H1 (cell line): Measurements from ENCODE around the gene CDH12.

Experiments
- EP300 ChIP-seq, 2 experiments: IDR thresholded peaks; 1 replicate in 1 of 2; 2 replicates in 1 of 2; pipeline ENCODE4 v1.6.1; 2011 to 2012; ENCODE audit warnings: low read depth in 2 of 2, low read length in 2 of 2, mild to moderate bottlenecking in 2 of 2, borderline replicate concordance in 1 of 2, inconsistent platforms in 1 of 2, moderate library complexity in 1 of 2
- HDAC6 ChIP-seq: IDR thresholded peaks from one replicate; pipeline ENCODE4 v1.7.1; 2012; ENCODE audit warnings: low read depth, mild to moderate bottlenecking, inconsistent platforms, low read length, moderate library complexity
- POLR2A ChIP-seq, 2 experiments: IDR thresholded peaks; 1 replicate in 1 of 2; 2 replicates in 1 of 2; pipeline ENCODE4 v1.6.1; 2011; ENCODE audit warnings: low read depth in 2 of 2, low read length in 2 of 2, mild to moderate bottlenecking in 2 of 2; ENCODE audit errors: control extremely low read depth in 1 of 2
- RAD21 ChIP-seq, 2 experiments: IDR thresholded peaks in 1 of 2; conservative IDR thresholded peaks in 1 of 2; 2 replicates each; pipeline ENCODE4 v1.6.1; 2011; ENCODE audit warnings: low read depth in 2 of 2, low read length in 2 of 2, improper control_type of control experiment in 1 of 2, inconsistent platforms in 1 of 2, mild to moderate bottlenecking in 1 of 2, moderate library complexity in 1 of 2
- TAF1 ChIP-seq: IDR thresholded peaks from 2 replicates; pipeline ENCODE4 v1.6.1; 2011; ENCODE audit warnings: mild to moderate bottlenecking, low read depth, low read length
- TF ChIP-seq, protein P1 (sequence below), 3 experiments: IDR thresholded peaks; 1 replicate in 2 of 3; 2 replicates in 1 of 3; pipeline versions ENCODE4 v1.5.1 to v1.6.1; 2011; ENCODE audit warnings: low read length in 3 of 3, mild to moderate bottlenecking in 3 of 3, inconsistent platforms in 2 of 3, low read depth in 1 of 3, moderate library complexity in 1 of 3; ENCODE audit not compliant: insufficient read depth in 1 of 3; ENCODE audit errors: control extremely low read depth in 1 of 3

DNA sequence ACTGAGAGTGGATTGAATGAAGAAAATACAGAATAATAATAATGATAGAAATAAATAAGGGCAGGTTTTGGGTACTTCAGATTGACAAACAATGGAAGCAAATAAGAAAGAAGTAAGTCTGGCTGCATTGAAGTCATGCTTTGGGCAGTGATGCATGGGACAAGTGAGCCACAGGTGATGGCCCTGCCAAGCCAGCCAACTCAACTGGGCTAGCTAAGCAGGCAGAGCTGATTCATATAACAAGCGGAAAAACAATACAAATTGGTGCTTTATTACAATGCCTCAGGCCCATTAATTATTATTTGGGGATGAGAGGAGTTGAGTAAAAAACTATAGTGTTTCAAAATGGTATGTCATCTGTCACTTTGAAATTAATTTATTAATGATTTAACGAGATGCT lies 502.0 kb downstream of the CDH12 start:
- TF ChIP-seq EP300 (IDR thresholded peaks at IDR 0.05; ENCODE audit: borderline replicate concordance in 1 of 2, low read depth in 2 of 2, low read length in 2 of 2) (no peak), TAF1 (no peak), POLR2A (IDR thresholded peaks at IDR 0.05; ENCODE audit: control extremely low read depth in 1 of 2, low read depth in 2 of 2, low read length in 2 of 2) (no peak), HDAC6 (no peak), RAD21 (IDR thresholded peaks at IDR 0.05 in 1 of 2, conservative IDR thresholded peaks at IDR 0.05 in 1 of 2; ENCODE audit: low read depth in 2 of 2, low read length in 2 of 2) (no peak)
- TF ChIP-seq, protein P1, sequence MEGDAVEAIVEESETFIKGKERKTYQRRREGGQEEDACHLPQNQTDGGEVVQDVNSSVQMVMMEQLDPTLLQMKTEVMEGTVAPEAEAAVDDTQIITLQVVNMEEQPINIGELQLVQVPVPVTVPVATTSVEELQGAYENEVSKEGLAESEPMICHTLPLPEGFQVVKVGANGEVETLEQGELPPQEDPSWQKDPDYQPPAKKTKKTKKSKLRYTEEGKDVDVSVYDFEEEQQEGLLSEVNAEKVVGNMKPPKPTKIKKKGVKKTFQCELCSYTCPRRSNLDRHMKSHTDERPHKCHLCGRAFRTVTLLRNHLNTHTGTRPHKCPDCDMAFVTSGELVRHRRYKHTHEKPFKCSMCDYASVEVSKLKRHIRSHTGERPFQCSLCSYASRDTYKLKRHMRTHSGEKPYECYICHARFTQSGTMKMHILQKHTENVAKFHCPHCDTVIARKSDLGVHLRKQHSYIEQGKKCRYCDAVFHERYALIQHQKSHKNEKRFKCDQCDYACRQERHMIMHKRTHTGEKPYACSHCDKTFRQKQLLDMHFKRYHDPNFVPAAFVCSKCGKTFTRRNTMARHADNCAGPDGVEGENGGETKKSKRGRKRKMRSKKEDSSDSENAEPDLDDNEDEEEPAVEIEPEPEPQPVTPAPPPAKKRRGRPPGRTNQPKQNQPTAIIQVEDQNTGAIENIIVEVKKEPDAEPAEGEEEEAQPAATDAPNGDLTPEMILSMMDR (IDR thresholded peaks at IDR 0.05; ENCODE audit: control extremely low read depth in 1 of 3, insufficient read depth in 1 of 3, low read depth in 1 of 3, low read length in 3 of 3) = no peak
